ENCODE measurements around the gene CPT1B.

DNA sequence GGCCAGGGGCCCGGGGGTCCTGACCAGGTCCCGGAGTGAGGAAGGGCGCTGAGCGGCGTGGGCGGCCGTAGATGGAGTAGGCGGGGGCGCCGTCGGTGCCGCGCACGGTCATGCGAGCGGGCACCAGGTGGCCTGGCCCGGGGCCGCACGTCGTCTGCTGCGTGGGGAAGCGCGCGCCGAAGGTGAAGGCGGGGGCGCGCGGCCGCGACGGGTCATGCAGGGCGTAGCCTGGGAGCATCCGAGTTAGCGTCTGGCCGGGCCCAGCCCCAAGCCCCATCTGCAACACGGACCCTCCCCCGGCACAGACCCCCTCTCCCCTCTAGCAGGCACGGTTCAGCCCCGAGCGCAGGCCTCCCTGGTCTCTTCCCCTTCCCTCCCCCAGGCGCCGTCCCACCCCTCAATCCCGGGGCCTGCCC, 46.7 kb downstream of the CPT1B start:
- TF ChIP-seq, protein P1, sequence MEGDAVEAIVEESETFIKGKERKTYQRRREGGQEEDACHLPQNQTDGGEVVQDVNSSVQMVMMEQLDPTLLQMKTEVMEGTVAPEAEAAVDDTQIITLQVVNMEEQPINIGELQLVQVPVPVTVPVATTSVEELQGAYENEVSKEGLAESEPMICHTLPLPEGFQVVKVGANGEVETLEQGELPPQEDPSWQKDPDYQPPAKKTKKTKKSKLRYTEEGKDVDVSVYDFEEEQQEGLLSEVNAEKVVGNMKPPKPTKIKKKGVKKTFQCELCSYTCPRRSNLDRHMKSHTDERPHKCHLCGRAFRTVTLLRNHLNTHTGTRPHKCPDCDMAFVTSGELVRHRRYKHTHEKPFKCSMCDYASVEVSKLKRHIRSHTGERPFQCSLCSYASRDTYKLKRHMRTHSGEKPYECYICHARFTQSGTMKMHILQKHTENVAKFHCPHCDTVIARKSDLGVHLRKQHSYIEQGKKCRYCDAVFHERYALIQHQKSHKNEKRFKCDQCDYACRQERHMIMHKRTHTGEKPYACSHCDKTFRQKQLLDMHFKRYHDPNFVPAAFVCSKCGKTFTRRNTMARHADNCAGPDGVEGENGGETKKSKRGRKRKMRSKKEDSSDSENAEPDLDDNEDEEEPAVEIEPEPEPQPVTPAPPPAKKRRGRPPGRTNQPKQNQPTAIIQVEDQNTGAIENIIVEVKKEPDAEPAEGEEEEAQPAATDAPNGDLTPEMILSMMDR (IDR thresholded peaks at IDR 0.05; ENCODE audit: extremely low read depth in 1 of 2, insufficient read depth in 1 of 2, low read depth in 1 of 2, low read length in 2 of 2): no peak
- TF ChIP-seq MYC (IDR thresholded peaks at IDR 0.05; ENCODE audit: low read depth, low read length) (no peak), POLR2A (IDR thresholded peaks at IDR 0.05; ENCODE audit: low read depth, low read length) (no peak)
- TF ChIP-seq, protein P2, sequence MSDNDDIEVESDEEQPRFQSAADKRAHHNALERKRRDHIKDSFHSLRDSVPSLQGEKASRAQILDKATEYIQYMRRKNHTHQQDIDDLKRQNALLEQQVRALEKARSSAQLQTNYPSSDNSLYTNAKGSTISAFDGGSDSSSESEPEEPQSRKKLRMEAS (IDR thresholded peaks at IDR 0.05; ENCODE audit: insufficient read depth, insufficient read length): no peak

All from endothelial cell of umbilical vein (primary cell).